Chondrocyte (in vitro differentiated cells): ENCODE data around the gene CELA2A. TPM values are rescaled to one million over a fixed set of nuclear protein-coding genes. Genes with fewer than 3 reads are reported as not detected.

ENCODE experiments used
- DNase-seq: peaks from one replicate; pipeline ENCODE4 v3.0.0; 2021; ENCODE audit warnings: mixed read lengths, low spot score
- H3K27ac Mint-ChIP-seq: one replicate; pipeline ENCODE4 v1.8.0; 2021; ENCODE audit warnings: mild to moderate bottlenecking, moderate library complexity, mixed read lengths; ENCODE audit not compliant: unreplicated experiment
- H3K27me3 Mint-ChIP-seq: 2 replicates; pipeline ENCODE4 v1.8.0; 2021; ENCODE audit warnings: low read depth, mixed read lengths
- H3K36me3 Mint-ChIP-seq: 2 replicates; pipeline ENCODE4 v1.8.0; 2021; ENCODE audit warnings: low read depth, mixed read lengths
- H3K4me1 Mint-ChIP-seq: 2 replicates; pipeline ENCODE4 v1.8.0; 2021; ENCODE audit warnings: low read depth, mild to moderate bottlenecking, mixed read lengths
- H3K4me3 Mint-ChIP-seq: one replicate; pipeline ENCODE4 v1.8.0; 2021; ENCODE audit warnings: mild to moderate bottlenecking, moderate library complexity, mixed read lengths; ENCODE audit not compliant: unreplicated experiment
- H3K9me3 Mint-ChIP-seq: 2 replicates; pipeline ENCODE4 v1.8.0; 2021; ENCODE audit warnings: low read depth, mixed read lengths
- total RNA-seq: library from RNA; stranded (reverse); gene quantifications from 3 replicates; pipeline ENCODE4 v1.2.1, GENCODE V29; 2021
- TF ChIP-seq, protein P1 (sequence below): fragments of 200-600 bp; sonication (generic); IDR thresholded peaks from 2 replicates; pipeline ENCODE4 v1.5.0; 2021; ENCODE audit warnings: antibody characterized with exemption, mild to moderate bottlenecking, moderate library complexity

CELA2A gene
- total RNA-seq, 1 donor from 2014 or later, result not detected

- DNase-seq, result no peak
- Mint-ChIP-seq H3K9me3 (no peaks in the 10 kb centered on the region), H3K27ac (no peak overlapping the region), H3K4me3 (peak overlapping the region; percentile 73), H3K27me3 (peaks cover 2% of the 10 kb centered on the region), H3K4me1 (peaks cover 26% of the 10 kb centered on the region), H3K36me3 (no peaks in the 10 kb centered on the region)
- TF ChIP-seq, protein P1, sequence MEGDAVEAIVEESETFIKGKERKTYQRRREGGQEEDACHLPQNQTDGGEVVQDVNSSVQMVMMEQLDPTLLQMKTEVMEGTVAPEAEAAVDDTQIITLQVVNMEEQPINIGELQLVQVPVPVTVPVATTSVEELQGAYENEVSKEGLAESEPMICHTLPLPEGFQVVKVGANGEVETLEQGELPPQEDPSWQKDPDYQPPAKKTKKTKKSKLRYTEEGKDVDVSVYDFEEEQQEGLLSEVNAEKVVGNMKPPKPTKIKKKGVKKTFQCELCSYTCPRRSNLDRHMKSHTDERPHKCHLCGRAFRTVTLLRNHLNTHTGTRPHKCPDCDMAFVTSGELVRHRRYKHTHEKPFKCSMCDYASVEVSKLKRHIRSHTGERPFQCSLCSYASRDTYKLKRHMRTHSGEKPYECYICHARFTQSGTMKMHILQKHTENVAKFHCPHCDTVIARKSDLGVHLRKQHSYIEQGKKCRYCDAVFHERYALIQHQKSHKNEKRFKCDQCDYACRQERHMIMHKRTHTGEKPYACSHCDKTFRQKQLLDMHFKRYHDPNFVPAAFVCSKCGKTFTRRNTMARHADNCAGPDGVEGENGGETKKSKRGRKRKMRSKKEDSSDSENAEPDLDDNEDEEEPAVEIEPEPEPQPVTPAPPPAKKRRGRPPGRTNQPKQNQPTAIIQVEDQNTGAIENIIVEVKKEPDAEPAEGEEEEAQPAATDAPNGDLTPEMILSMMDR, result no peak
Measured at GRCh38 chr1:15410884-15411245, 45.7 kb upstream of the CELA2A start.

DNA sequence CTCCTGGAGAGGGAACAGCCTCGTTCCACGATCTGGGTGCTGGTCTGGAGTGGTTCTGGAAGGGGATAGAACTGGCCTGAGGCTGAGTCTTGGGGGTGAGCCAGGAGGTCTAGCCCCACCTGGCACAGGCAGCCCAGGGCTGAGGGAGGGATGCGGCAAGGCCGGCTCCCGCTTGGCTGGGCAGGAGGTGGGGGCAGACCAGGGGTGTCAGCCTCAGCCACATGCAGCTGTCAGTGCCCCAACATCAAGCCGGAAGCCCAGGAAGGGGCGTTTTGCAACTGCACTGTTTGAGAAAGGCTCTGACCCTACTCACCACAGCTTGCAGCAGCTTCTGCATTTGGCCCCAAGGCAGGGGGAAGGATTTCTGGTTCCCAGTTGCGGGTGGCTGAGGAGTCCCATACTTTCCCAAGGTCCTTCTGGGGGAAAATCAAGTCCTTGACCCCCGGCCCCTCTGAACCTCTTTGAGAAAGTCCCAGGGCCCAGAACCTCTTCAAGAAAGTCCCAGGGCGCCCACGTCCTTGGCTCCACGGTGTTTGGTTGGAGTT is 44.9 kb upstream of the CELA2A start:
- Mint-ChIP-seq H3K27ac (no peak overlapping the region), H3K9me3 (no peaks in the 10 kb centered on the region), H3K4me1 (peaks cover 32% of the 10 kb centered on the region), H3K4me3 (peak overlapping the region; percentile 42), H3K27me3 (peaks cover under 1% of the 10 kb centered on the region), H3K36me3 (no peaks in the 10 kb centered on the region)
- TF ChIP-seq, protein P1, result no peak
- no peak for DNase-seq

- DNase-seq, result no peak
- TF ChIP-seq, protein P1, result no peak
- H3K9me3 Mint-ChIP-seq, result no peaks in the 10 kb centered on the region
- H3K27me3 Mint-ChIP-seq, result no peaks in the 10 kb centered on the region
- H3K27ac Mint-ChIP-seq, result no peak overlapping the region
- H3K4me3 Mint-ChIP-seq, result no peak overlapping the region
- peaks cover 29% of the 10 kb centered on the region for H3K4me1 Mint-ChIP-seq
- no peaks in the 10 kb centered on the region for H3K36me3 Mint-ChIP-seq
Measured at GRCh38 chr1:15412175-15412800, 44.2 kb upstream of the CELA2A start.

- Mint-ChIP-seq H3K27ac (no peak overlapping the region), H3K36me3 (no peaks in the 10 kb centered on the region), H3K9me3 (no peaks in the 10 kb centered on the region), H3K27me3 (no peaks in the 10 kb centered on the region), H3K4me3 (no peak overlapping the region), H3K4me1 (peaks cover 28% of the 10 kb centered on the region)
- no peak for DNase-seq
- TF ChIP-seq, protein P1, result no peak
Measured at GRCh38 chr1:15412843-15413242, 43.7 kb upstream of the CELA2A start.

DNA sequence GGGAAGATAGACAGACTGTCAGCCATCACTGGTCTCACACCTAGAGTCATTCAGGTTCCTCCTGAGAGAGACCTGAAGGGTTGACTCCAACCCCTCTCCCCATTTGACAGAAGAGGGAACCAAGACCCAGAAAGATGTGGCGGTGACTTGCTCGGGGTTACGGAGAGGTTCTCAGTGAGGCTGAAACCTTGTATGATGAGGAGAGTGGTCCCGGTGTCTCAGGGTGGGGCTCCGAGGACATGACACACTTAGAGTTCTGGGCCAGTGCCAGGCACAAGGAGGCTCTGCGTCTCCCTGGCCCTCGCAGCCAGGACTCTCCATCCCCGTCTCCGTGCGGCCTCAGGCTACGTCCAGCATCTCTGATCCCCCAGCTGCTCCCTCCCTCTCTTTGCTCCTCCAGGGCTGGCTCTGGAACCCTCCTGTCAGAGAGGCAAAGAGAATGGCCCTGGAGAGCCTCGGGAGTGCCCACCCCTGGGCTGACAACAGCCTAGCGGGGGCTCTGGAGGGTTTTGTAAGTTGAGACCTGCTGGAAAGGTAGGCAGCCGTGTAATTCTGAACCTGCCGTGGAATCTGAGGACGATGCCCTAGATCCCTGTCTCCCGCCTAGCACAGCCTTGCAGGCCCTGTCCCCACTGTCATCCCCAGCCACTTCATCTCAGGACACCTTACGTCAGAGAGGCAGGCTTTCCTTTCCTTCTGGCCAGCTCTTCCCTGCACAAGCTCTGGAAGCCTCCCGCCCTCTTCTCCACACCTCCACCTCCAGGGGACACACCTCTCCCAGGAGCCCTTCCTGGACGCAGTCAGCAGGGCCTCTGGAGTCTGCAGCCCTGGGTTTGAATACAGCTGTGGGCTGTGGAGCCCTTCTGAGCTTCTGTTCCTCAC is 42.7 kb upstream of the CELA2A start:
- Mint-ChIP-seq H3K27ac (no peak overlapping the region), H3K27me3 (no peaks in the 10 kb centered on the region), H3K4me1 (peaks cover 31% of the 10 kb centered on the region), H3K9me3 (no peaks in the 10 kb centered on the region), H3K36me3 (no peaks in the 10 kb centered on the region), H3K4me3 (no peak overlapping the region)
- DNase-seq, result no peak
- TF ChIP-seq, protein P1, result no peak
